ENCODE measurements around the gene PRKCE. TPM values are rescaled to one million over a fixed set of nuclear protein-coding genes. Genes with fewer than 3 reads are reported as not detected.

Gene PRKCE
- total and polyA plus RNA-seq, 2 of the 8 experiments (the other 6 are each of a cell fraction or from before 2014, with no cell fraction given), result 0.54 to 2.1 TPM

- FAIRE-seq (no peak), DNase-seq (ENCODE audit: low read depth in 1 of 2, low spot score in 2 of 2) (no peak)
- H3K4ac ChIP-seq (replicated peaks; ENCODE audit: insufficient read length, low read depth, low read length), result no peak overlapping the region
- H3K4me1 ChIP-seq (replicated peaks in 1 of 4; ENCODE audit: control insufficient read depth in 3 of 4, insufficient read depth in 4 of 4, low read length in 3 of 4), result no peaks in the 10 kb centered on the region
- 92% methylated on average over 6 of the region's 6 CpGs; no CpG with 5 or more reads in 1 of the 2 experiments for WGBS, 2 experiments (ENCODE audit: extremely low coverage in 1 of 2, insufficient coverage in 1 of 2, insufficient read length in 1 of 2, insufficient replicate concordance in 2 of 2, low coverage in 1 of 2, low lambda C conversion rate in 2 of 2, missing lambda C conversion rate in 1 of 2)
- H4K5ac ChIP-seq (ENCODE audit: insufficient read length, low read depth, low read length), result no peak overlapping the region
- no peak overlapping the region for H4K8ac ChIP-seq (ENCODE audit: extremely low read depth, insufficient read depth, low read length)
- no peak overlapping the region for H3K9ac ChIP-seq (replicated peaks in 1 of 4; ENCODE audit: extremely low read depth in 1 of 4, low read depth in 3 of 4, low read length in 3 of 4)
- no peak overlapping the region for H2BK5ac ChIP-seq (ENCODE audit: low read depth, low read length)
- H3K23ac ChIP-seq (ENCODE audit: insufficient read length), result no peak overlapping the region
- H2BK15ac ChIP-seq (ENCODE audit: low read length), result no peak overlapping the region
- no peaks in the 10 kb centered on the region for H3K36me3 ChIP-seq (ENCODE audit: control insufficient read depth in 2 of 4, insufficient read depth in 4 of 4, low read length in 3 of 4)
- no peak overlapping the region for H3K4me2 ChIP-seq (ENCODE audit: insufficient read depth in 1 of 2, low read depth in 2 of 2, low read length in 2 of 2)
- no peak overlapping the region for H3K18ac ChIP-seq (ENCODE audit: extremely low read depth, low read length)
- H4K91ac ChIP-seq (replicated peaks; ENCODE audit: insufficient read length, low read length), result no peak overlapping the region
- no peak overlapping the region for H2AFZ ChIP-seq (ENCODE audit: low read length)
- H2BK20ac ChIP-seq (ENCODE audit: low read length), result no peak overlapping the region
- H3K4me3 ChIP-seq (ENCODE audit: extremely low read depth in 1 of 4, insufficient read depth in 2 of 4, low read depth in 3 of 4, low read length in 4 of 4), result no peak overlapping the region
- no peaks in the 10 kb centered on the region for H3K79me1 ChIP-seq (ENCODE audit: low read depth, low read length)
- no peak for TF ChIP-seq BCL11A (IDR thresholded peaks at IDR 0.05; ENCODE audit: low read depth in 2 of 2, low read length in 2 of 2)
- TF ChIP-seq RFX5 (IDR thresholded peaks at IDR 0.05; ENCODE audit: borderline replicate concordance, low read depth, low read length), result no peak
- TF ChIP-seq MAFK (IDR thresholded peaks at IDR 0.05; ENCODE audit: low read depth, low read length), result no peak
- no peak for TF ChIP-seq CBX5 (IDR thresholded peaks at IDR 0.05; ENCODE audit: low read depth, low read length)
- TF ChIP-seq RBBP5 (IDR thresholded peaks at IDR 0.05; ENCODE audit: borderline replicate concordance, low read depth, low read length), result no peak
- no peak for TF ChIP-seq JUND (IDR thresholded peaks at IDR 0.05; ENCODE audit: low read length)
- H3K56ac ChIP-seq (replicated peaks; ENCODE audit: insufficient read length, low read depth, low read length), result no peak overlapping the region
- H2AK5ac ChIP-seq (ENCODE audit: low read depth, low read length), result no peak overlapping the region
- no peak overlapping the region for H2BK12ac ChIP-seq (ENCODE audit: low read depth, low read length)
- H2BK120ac ChIP-seq (replicated peaks; ENCODE audit: low read depth, low read length), result no peak overlapping the region
- H3K23me2 ChIP-seq (ENCODE audit: low read depth, low read length), result no peaks in the 10 kb centered on the region
- POLR2A ChIA-PET (ENCODE audit: partially characterized antibody), result interaction anchor here (0.6 kb wide), 1 partner anchor 318 kb away, joined by 3 read pairs; no protein-coding TSS in a partner anchor
- no peak overlapping the region for H3K14ac ChIP-seq (ENCODE audit: insufficient read length)
- no peaks in the 10 kb centered on the region for H3K27me3 ChIP-seq (replicated peaks in 1 of 4; ENCODE audit: control insufficient read depth in 3 of 4, extremely low read depth in 1 of 4, insufficient read depth in 3 of 4, low read length in 3 of 4)
- no peak overlapping the region for H3K27ac ChIP-seq (ENCODE audit: low read depth, low read length)
- H3K79me2 ChIP-seq (ENCODE audit: control insufficient read depth in 1 of 2, insufficient read depth in 2 of 2, low read length in 2 of 2), result no peaks in the 10 kb centered on the region
- no peaks in the 10 kb centered on the region for H4K20me1 ChIP-seq (replicated peaks in 1 of 2; ENCODE audit: control insufficient read depth in 1 of 2, insufficient read depth in 2 of 2, low read length in 2 of 2)
- no peaks in the 10 kb centered on the region for H3K9me3 ChIP-seq (ENCODE audit: insufficient read depth in 2 of 2, low read depth in 1 of 2, low read length in 1 of 2)
- CTCF ChIA-PET (ENCODE audit: partially characterized antibody), result interaction anchor here (0.6 to 5.0 kb wide), 4 partner anchors 11 to 195 kb away, joined by 3 to 16 read pairs (median 9); no protein-coding TSS in a partner anchor
Observed at GRCh38 chr2:46187112-46187618, 535.7 kb downstream of the PRKCE start.
